SU-DHL-6 (cell line): ENCODE measurements around the gene FRAT1.

ENCODE experiments used
- CTCF ChIP-seq: fragments of 200-600 bp; sonication (generic); IDR thresholded peaks from one replicate; pipeline ENCODE4 v1.5.1; 2017; ENCODE audit warnings: antibody characterized with exemption, mild to moderate bottlenecking, low read length, moderate library complexity; ENCODE audit not compliant: insufficient read depth, poor library complexity, severe bottlenecking
- EZH2phosphoT487 ChIP-seq: fragments of 200-600 bp; sonication (generic), shearing (Covaris generic); conservative IDR thresholded peaks from 2 replicates; pipeline ENCODE4 v1.6.1; 2018; ENCODE audit warnings: mild to moderate bottlenecking, antibody characterized with exemption, low read length, moderate library complexity, mixed read lengths

GRCh38 chr10:97365761-97366351 lies 46.8 kb downstream of the FRAT1 start:
- TF ChIP-seq CTCF (no peak), EZH2phosphoT487 (no peak)
